Liver (tissue), 9 donors: ENCODE results near the gene PPP2R2B. TPM values are rescaled to one million over a fixed set of nuclear protein-coding genes. Genes with fewer than 3 reads are reported as not detected.

Experiments used
- DNase-seq: peaks from one replicate; pipeline ENCODE4 v3.0.0-alpha.2; 2017; ENCODE audit warnings: low spot score
- H3K27ac ChIP-seq, 2 donors: one replicate each; pipeline ENCODE4 v1.7.0; 2013; ENCODE audit warnings: inconsistent platforms in 2 of 2, low read length in 2 of 2, control low read depth in 1 of 2, low read depth in 1 of 2, mild to moderate bottlenecking in 1 of 2
- H3K27me3 ChIP-seq, 4 donors: one replicate each; pipeline versions ENCODE4 v1.6.1 to v1.7.0; 2013; ENCODE audit warnings: low read length in 3 of 4, inconsistent platforms in 1 of 4, mild to moderate bottlenecking in 1 of 4, moderate library complexity in 1 of 4; ENCODE audit not compliant: control insufficient read depth in 4 of 4, insufficient read depth in 4 of 4
- H3K36me3 ChIP-seq, 4 donors: one replicate each; pipeline versions ENCODE4 v1.6.1 to v1.7.0; 2013; ENCODE audit warnings: low read length in 3 of 4, mild to moderate bottlenecking in 3 of 4, low read depth in 1 of 4, moderate library complexity in 1 of 4; ENCODE audit not compliant: control insufficient read depth in 4 of 4, insufficient read depth in 3 of 4
- H3K4me1 ChIP-seq, 4 donors: one replicate each; pipeline versions ENCODE4 v1.6.1 to v1.7.0; 2013; ENCODE audit warnings: low read length in 3 of 4, mild to moderate bottlenecking in 3 of 4, moderate library complexity in 1 of 4; ENCODE audit not compliant: control insufficient read depth in 4 of 4, insufficient read depth in 4 of 4
- H3K4me3 ChIP-seq, 3 donors: one replicate each; pipeline versions ENCODE4 v1.6.1 to v1.7.0; 2013; ENCODE audit warnings: low read length in 3 of 3, control low read depth in 1 of 3, low read depth in 1 of 3, mild to moderate bottlenecking in 1 of 3
- H3K9ac ChIP-seq, 2 donors: one replicate each; pipeline ENCODE4 v1.7.0; 2013; ENCODE audit warnings: low read length in 2 of 2, mild to moderate bottlenecking in 2 of 2, moderate library complexity in 2 of 2, control low read depth in 1 of 2, low read depth in 1 of 2
- H3K9me3 ChIP-seq, 4 donors: one replicate each; pipeline versions ENCODE4 v1.6.1 to v1.7.0; 2013; ENCODE audit warnings: low read length in 3 of 4; ENCODE audit not compliant: control insufficient read depth in 4 of 4
- ATF3 ChIP-seq: IDR thresholded peaks from 2 replicates; pipeline ENCODE4 v1.6.1; 2016; ENCODE audit warnings: antibody characterized with exemption
- CTCF ChIP-seq: fragments of 150-350 bp; IDR thresholded peaks from 2 replicates; pipeline ENCODE4 v1.5.1; 2017; ENCODE audit warnings: improper control_type of control experiment, low read depth, low read length; ENCODE audit not compliant: missing input control
- EGR1 ChIP-seq, 2 donors: IDR thresholded peaks; 2 replicates each; pipeline ENCODE4 v1.6.1; 2016 to 2018; ENCODE audit warnings: antibody characterized with exemption in 2 of 2, low read depth in 2 of 2
- FOXA1 ChIP-seq: IDR thresholded peaks from 2 replicates; pipeline ENCODE4 v1.6.1; 2016; ENCODE audit warnings: antibody characterized with exemption
- FOXA2 ChIP-seq: IDR thresholded peaks from 2 replicates; pipeline ENCODE4 v1.6.1; 2016; ENCODE audit warnings: antibody characterized with exemption
- GABPA ChIP-seq, 2 donors: IDR thresholded peaks in 1 of 2; conservative IDR thresholded peaks in 1 of 2; 2 replicates each; pipeline ENCODE4 v1.6.1; 2016; ENCODE audit warnings: antibody characterized with exemption in 2 of 2, mild to moderate bottlenecking in 1 of 2, moderate library complexity in 1 of 2
- HNF4A ChIP-seq, 2 donors: conservative IDR thresholded peaks; 2 replicates each; pipeline ENCODE4 v1.6.1; 2016; ENCODE audit warnings: antibody characterized with exemption in 2 of 2, mild to moderate bottlenecking in 2 of 2
- HNF4G ChIP-seq: IDR thresholded peaks from 2 replicates; pipeline ENCODE4 v1.6.1; 2016; ENCODE audit warnings: antibody characterized with exemption
- JUND ChIP-seq, 2 donors: IDR thresholded peaks; 2 replicates each; pipeline ENCODE4 v1.6.1; 2016; ENCODE audit warnings: antibody characterized with exemption in 2 of 2
- RAD21 ChIP-seq, 2 donors: IDR thresholded peaks; 2 replicates each; pipeline ENCODE4 v1.6.1; 2016; ENCODE audit warnings: antibody characterized with exemption in 2 of 2, mild to moderate bottlenecking in 2 of 2
- RXRA ChIP-seq, 2 donors: IDR thresholded peaks; 2 replicates each; pipeline ENCODE4 v1.6.1; 2017 to 2018; ENCODE audit warnings: antibody characterized with exemption in 2 of 2, mild to moderate bottlenecking in 1 of 2
- SP1 ChIP-seq: IDR thresholded peaks from 2 replicates; pipeline ENCODE4 v1.6.1; 2018; ENCODE audit warnings: antibody characterized with exemption, mild to moderate bottlenecking
- TAF1 ChIP-seq: conservative IDR thresholded peaks from 2 replicates; pipeline ENCODE4 v1.6.1; 2016; ENCODE audit warnings: antibody characterized with exemption, mild to moderate bottlenecking
- YY1 ChIP-seq: IDR thresholded peaks from 2 replicates; pipeline ENCODE4 v1.6.1; 2016; ENCODE audit warnings: antibody characterized with exemption, mild to moderate bottlenecking
- WGBS: extraction: QIAGEN DNeasy Blood & Tissue Kit; methylation state at CpG from one replicate; pipeline ENCODE4 v1.1.7; 2013; 5-methylcytosine and 5-hydroxymethylcytosine counted together
- polyA plus RNA-seq, 2 donors: library from polyadenylated mRNA; stranded (reverse) in 1 of 2; unstranded in 1 of 2; fragments of 200-250 nt in 1 of 2; fragments of >200 nt in 1 of 2; fragmentation: Nextera tagmentation in 1 of 2; extraction: Ambion mirVana in 1 of 2; gene quantifications; one replicate each; pipeline versions ENCODE4 v1.2.1 to v1.2.3, GENCODE V29; 2013 to 2015
- total RNA-seq, 2 donors: library from RNA; depleted of rRNA; stranded (reverse); fragments of >200 nt; gene quantifications; one replicate each; pipeline ENCODE4 v1.2.3, GENCODE V29; 2014
- TF ChIP-seq, protein P1 (sequence below): IDR thresholded peaks from 2 replicates; pipeline ENCODE4 v1.6.1; 2016; ENCODE audit warnings: antibody characterized with exemption
- TF ChIP-seq, protein P2 (sequence below): IDR thresholded peaks from 2 replicates; pipeline ENCODE4 v1.6.1; 2016; ENCODE audit warnings: antibody characterized with exemption
- TF ChIP-seq, protein P3 (sequence below): IDR thresholded peaks from 2 replicates; pipeline ENCODE4 v1.6.1; 2016; ENCODE audit warnings: antibody characterized with exemption, mild to moderate bottlenecking
- donor health status: healthy.
- donor health status: healthy.
- donor health status: healthy.
- donor health status: healthy.
- donor health status: healthy.

PPP2R2B gene
- total and polyA plus RNA-seq, 4 donors = 0.15 to 6.3 (median 0.40) TPM

DNA sequence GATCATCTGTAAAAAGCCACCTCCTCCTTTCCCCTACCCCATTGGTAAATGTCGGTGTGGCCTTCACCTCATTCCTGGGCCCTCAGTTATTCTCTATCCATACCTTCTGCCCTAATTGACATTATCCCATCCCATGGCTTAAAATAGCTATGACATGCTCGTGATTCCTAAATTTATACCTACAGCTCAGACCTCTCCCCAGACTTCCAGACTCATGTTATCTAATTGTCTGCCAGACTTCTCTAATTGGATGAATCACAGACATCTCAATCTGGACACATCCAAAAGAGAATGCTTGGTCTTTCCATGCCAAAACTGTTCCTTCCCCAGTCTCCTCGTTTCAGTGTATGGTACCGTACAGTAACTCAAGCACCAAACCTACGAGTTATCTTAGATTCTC is 249.6 kb downstream of the PPP2R2B start:
- TF ChIP-seq, protein P1, sequence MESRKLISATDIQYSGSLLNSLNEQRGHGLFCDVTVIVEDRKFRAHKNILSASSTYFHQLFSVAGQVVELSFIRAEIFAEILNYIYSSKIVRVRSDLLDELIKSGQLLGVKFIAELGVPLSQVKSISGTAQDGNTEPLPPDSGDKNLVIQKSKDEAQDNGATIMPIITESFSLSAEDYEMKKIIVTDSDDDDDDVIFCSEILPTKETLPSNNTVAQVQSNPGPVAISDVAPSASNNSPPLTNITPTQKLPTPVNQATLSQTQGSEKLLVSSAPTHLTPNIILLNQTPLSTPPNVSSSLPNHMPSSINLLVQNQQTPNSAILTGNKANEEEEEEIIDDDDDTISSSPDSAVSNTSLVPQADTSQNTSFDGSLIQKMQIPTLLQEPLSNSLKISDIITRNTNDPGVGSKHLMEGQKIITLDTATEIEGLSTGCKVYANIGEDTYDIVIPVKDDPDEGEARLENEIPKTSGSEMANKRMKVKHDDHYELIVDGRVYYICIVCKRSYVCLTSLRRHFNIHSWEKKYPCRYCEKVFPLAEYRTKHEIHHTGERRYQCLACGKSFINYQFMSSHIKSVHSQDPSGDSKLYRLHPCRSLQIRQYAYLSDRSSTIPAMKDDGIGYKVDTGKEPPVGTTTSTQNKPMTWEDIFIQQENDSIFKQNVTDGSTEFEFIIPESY = no peak
- TF ChIP-seq RXRA (IDR thresholded peaks at IDR 0.05) = no peak
- no peaks in the 10 kb centered on the region for H3K4me1 ChIP-seq
- 89% methylated on average over 5 of the region's 5 CpGs for WGBS
- no peak overlapping the region for H3K9ac ChIP-seq
- H3K4me3 ChIP-seq = no peak overlapping the region
- no peak for DNase-seq
- H3K36me3 ChIP-seq = no peaks in the 10 kb centered on the region
- H3K27ac ChIP-seq = no peak overlapping the region
- H3K9me3 ChIP-seq = no peaks in the 10 kb centered on the region
- no peaks in the 10 kb centered on the region for H3K27me3 ChIP-seq

- H3K36me3 ChIP-seq = no peaks in the 10 kb centered on the region
- no peaks in the 10 kb centered on the region for H3K4me1 ChIP-seq
- no peak overlapping the region for H3K27ac ChIP-seq
- H3K27me3 ChIP-seq = no peaks in the 10 kb centered on the region
- TF ChIP-seq EGR1 (IDR thresholded peaks at IDR 0.05; ENCODE audit: low read depth in 2 of 2) (no peak), TAF1 (no peak), GABPA (IDR thresholded peaks at IDR 0.05 in 1 of 2, conservative IDR thresholded peaks at IDR 0.05 in 1 of 2) (no peak), SP1 (no peak), FOXA2 (no peak), HNF4G (no peak), CTCF (no peak), HNF4A (conservative IDR thresholded peaks at IDR 0.05) (no peak), FOXA1 (no peak), ATF3 (no peak), JUND (IDR thresholded peaks at IDR 0.05) (no peak), YY1 (no peak)
- TF ChIP-seq, protein P2, sequence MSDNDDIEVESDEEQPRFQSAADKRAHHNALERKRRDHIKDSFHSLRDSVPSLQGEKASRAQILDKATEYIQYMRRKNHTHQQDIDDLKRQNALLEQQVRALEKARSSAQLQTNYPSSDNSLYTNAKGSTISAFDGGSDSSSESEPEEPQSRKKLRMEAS = no peak
- H3K4me3 ChIP-seq = no peak overlapping the region
- no peak for DNase-seq
- H3K9ac ChIP-seq = no peak overlapping the region
- H3K9me3 ChIP-seq = no peaks in the 10 kb centered on the region
- WGBS = 80% methylated on average over 1 of the region's 1 CpG
Measured at GRCh38 chr5:146626936-146627335, 251.6 kb downstream of the PPP2R2B start.

- 77% methylated on average over 2 of the region's 2 CpGs for WGBS
- no peak for DNase-seq
- H3K27ac ChIP-seq = no peak overlapping the region
- TF ChIP-seq FOXA1 (no peak), ATF3 (no peak), HNF4A (conservative IDR thresholded peaks at IDR 0.05) (no peak), HNF4G (no peak), EGR1 (IDR thresholded peaks at IDR 0.05; ENCODE audit: low read depth in 2 of 2) (no peak), JUND (IDR thresholded peaks at IDR 0.05) (no peak), GABPA (IDR thresholded peaks at IDR 0.05 in 1 of 2, conservative IDR thresholded peaks at IDR 0.05 in 1 of 2) (no peak), YY1 (no peak), TAF1 (no peak), RAD21 (IDR thresholded peaks at IDR 0.05) (no peak), RXRA (IDR thresholded peaks at IDR 0.05) (no peak)
- TF ChIP-seq, protein P3, sequence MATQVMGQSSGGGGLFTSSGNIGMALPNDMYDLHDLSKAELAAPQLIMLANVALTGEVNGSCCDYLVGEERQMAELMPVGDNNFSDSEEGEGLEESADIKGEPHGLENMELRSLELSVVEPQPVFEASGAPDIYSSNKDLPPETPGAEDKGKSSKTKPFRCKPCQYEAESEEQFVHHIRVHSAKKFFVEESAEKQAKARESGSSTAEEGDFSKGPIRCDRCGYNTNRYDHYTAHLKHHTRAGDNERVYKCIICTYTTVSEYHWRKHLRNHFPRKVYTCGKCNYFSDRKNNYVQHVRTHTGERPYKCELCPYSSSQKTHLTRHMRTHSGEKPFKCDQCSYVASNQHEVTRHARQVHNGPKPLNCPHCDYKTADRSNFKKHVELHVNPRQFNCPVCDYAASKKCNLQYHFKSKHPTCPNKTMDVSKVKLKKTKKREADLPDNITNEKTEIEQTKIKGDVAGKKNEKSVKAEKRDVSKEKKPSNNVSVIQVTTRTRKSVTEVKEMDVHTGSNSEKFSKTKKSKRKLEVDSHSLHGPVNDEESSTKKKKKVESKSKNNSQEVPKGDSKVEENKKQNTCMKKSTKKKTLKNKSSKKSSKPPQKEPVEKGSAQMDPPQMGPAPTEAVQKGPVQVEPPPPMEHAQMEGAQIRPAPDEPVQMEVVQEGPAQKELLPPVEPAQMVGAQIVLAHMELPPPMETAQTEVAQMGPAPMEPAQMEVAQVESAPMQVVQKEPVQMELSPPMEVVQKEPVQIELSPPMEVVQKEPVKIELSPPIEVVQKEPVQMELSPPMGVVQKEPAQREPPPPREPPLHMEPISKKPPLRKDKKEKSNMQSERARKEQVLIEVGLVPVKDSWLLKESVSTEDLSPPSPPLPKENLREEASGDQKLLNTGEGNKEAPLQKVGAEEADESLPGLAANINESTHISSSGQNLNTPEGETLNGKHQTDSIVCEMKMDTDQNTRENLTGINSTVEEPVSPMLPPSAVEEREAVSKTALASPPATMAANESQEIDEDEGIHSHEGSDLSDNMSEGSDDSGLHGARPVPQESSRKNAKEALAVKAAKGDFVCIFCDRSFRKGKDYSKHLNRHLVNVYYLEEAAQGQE = no peak
- TF ChIP-seq, protein P1 = no peak
- TF ChIP-seq, protein P2 = no peak
Measured at GRCh38 chr5:146624179-146624578, 254.4 kb downstream of the PPP2R2B start.

More at GRCh38 chr5:146624179-146624578, 254.4 kb downstream of the PPP2R2B start:
- H3K4me3 ChIP-seq = no peak overlapping the region
- no peaks in the 10 kb centered on the region for H3K9me3 ChIP-seq
- no peaks in the 10 kb centered on the region for H3K27me3 ChIP-seq
- no peak overlapping the region for H3K9ac ChIP-seq
- H3K4me1 ChIP-seq = no peaks in the 10 kb centered on the region
- H3K36me3 ChIP-seq = no peaks in the 10 kb centered on the region
